Renal cortex interstitium (tissue), 11 donors: Measurements from ENCODE around the gene FRMPD4. TPM values are rescaled to one million over a fixed set of nuclear protein-coding genes. Genes with fewer than 3 reads are reported as not detected.

Experiments
- DNase-seq, 11 donors: peaks; one replicate each; pipeline ENCODE4 v3.0.0-alpha.2; 2013; ENCODE audit warnings: low read depth in 9 of 11, low spot score in 4 of 11; ENCODE audit errors: extremely low read depth in 1 of 11
- polyA plus RNA-seq, 3 donors: library from polyadenylated mRNA; unstranded; fragments of 120-200 nt; gene quantifications; one replicate each; pipeline ENCODE4 v1.2.1, GENCODE V29; 2013; ENCODE audit not compliant: insufficient read length in 3 of 3

The FRMPD4 gene
- polyA plus RNA-seq, 3 donors = 0.09 to 0.16 (median 0.12) TPM

DNA sequence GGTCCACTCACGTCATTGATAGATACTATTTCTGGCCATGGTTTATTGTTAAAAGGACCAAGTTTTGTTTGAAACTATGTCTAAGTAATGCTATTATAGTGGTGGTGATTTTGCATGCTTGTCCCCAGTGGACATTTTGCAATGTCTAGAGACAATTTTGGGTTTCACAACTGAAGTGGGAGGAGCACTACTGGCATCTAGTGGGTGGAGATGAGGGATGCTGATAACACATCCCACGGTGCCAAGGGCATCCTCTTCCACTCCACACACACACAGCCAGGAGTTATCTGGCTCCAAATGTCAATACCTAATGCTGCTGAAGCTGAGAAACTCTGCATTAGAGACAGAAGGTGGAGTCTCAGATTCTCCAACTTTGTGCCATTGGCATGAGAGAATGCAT lies 131.2 kb downstream of the FRMPD4 start:
- DNase-seq = no peak

DNA sequence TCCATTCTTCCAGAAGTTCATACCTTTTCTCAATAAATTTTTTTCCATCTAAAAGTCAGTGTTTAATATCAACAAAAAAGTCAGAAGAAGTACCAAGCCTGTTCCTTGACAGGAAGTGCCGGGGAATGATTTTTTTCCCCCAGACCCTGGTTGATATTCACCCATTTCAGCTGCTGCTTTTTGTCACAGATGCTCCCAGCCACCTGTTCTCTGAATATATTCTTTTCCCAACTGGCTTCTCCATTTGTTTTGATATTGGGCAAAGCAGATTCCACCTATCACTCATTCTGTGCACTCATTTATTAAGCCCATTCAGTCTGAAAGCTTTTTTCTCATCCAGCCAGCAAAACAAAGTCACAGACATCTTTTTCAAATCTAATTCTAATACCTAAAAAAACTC lies 139.9 kb downstream of the FRMPD4 start:
- no peak for DNase-seq

DNA sequence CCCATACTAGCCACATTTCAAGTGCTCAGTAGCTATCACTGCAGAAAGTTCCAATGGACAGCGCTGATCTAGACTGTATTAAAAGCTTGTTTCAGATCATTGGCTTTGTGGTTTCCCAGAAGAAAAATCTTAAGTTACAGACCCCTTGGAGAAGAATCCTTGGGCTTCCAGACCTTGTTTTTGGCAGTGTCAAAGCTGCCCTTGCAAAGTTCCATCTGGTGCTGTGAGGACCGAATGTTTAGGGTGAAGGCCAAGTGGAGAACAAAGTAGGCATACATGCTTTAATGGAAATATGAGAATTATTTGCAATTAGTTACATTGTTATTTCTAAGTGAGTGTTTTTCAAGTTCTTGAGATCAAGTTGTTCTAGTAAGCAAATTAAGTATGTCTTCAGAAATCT lies 144.7 kb downstream of the FRMPD4 start:
- DNase-seq = no peak

DNA sequence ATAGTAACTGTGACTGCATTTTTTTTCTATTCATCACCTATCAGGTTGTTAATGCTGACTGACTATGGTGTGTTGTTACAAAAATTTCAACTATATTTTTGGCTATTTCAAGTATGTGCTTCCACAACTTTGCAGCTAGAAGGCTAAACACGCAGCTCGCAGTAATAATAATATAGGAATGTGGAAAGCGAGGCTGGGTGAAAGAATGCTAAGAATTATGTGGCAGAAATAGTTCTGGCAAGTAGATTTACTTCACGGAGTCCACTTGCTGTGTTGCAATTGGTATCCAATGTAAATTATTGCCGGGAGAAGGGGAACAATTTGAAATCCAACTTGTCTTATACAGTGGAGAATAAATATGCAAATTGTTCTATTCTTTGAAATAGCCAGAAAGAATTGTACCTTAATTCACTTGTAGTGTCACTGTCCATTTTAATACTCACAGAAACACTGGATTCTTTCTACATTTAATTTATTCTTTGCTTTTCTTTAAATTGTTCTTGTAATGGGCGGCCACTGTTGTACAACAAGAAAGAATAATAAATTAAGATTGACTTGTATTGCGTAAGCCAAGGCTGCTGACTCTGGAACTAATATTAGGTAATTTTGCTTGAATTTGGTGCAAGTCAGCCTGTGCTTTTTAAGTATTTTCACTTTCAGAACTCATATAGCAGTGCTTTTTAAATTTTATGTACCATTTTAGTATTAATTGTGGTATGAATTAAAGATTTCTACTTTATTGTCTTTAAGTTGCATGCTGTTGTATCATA lies 154.9 kb downstream of the FRMPD4 start:
- no peak for DNase-seq

DNA sequence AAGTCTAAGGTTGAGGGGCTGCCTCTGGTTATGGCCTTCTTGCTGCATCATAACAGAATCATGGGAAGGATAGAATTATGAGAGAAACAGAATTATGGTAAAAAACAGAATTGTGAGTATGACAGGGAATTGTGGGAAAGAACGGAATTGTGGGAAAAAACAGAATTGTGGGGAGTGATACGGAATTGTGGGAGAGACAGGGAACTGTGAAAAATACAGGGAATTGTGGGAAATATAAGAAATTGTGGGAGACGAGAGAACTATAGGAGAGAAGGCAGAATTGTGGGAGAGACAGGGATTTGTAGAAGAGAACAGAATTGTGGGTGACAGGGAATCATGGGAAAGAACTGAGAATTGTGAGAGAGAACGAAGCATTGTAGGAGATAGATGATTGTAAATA lies 159.1 kb downstream of the FRMPD4 start:
- no peak for DNase-seq

DNA sequence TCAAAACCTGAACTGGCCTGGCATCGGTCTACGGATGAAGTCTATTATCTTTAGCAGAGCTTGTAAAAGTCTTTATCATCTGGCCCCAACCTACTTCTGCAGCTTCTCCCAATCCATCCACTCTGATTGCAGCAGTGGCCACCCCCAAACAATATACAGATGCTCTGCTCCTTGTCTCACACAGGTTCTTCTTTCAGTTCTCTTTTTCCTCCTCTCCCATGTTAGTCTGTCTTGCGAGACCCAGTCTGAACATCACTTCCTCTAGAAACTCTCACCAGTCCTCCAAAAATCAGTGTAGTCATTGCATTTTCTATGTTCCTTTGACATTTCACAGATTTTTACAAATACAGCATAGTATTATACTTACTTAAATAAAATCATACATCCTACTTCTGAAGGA lies 163.0 kb downstream of the FRMPD4 start:
- DNase-seq = no peak

DNA sequence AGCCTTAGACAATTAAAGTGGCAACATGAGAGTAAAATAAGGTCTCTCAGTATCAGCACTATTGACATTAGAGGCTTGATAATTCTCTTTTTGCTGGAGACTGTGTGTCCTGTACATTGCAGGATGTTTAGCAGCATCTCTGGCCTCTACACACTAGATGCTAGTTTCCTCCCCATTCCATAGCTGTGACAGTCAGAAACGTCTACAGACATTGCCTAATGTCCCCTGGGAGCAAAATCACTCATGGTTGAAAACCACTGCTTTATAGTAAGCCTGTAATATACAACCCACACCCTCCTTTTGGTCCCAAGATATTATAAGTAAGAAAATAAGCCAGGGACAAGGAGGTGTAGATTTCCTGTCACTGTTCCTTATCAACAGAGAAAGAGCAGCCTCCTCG lies 166.0 kb downstream of the FRMPD4 start:
- DNase-seq = no peak

DNA sequence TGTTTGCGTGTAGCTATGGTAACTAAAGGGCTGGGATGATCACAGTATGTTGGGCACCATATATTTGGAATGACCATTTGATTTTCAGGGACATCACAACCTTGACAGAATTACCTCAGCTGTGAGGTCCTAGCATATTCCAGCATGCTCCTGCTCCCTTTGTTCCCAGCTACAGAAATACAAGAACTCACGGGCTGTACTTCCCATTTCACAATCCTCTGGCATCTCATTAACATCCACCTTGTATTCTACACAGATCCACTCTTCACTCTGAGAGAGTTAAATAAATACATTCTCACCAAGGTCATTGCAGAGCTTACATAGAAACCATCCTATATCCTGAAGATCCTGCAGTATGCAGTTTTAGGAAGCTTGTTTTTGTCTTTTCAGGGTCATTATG lies 169.7 kb downstream of the FRMPD4 start:
- no peak for DNase-seq

DNA sequence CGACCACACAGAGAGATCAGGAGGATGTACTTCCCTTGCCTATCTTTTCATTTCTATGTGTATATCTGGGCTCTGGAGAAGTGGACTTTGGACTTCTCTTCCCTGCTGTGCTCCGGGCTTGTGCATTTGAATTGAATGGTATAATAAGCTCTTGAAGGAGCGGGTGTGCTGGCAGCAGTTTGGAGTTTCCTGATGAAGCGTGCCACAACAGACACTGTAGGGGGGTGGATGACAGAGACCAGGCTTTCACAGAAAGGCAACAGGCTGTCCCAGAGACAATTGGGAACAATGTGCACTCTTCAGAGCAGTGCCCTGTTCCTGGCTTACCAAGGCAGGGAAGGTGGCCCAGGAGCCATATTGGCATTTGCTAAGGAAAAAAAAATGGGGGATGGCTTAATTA lies 170.1 kb downstream of the FRMPD4 start:
- no peak for DNase-seq

DNA sequence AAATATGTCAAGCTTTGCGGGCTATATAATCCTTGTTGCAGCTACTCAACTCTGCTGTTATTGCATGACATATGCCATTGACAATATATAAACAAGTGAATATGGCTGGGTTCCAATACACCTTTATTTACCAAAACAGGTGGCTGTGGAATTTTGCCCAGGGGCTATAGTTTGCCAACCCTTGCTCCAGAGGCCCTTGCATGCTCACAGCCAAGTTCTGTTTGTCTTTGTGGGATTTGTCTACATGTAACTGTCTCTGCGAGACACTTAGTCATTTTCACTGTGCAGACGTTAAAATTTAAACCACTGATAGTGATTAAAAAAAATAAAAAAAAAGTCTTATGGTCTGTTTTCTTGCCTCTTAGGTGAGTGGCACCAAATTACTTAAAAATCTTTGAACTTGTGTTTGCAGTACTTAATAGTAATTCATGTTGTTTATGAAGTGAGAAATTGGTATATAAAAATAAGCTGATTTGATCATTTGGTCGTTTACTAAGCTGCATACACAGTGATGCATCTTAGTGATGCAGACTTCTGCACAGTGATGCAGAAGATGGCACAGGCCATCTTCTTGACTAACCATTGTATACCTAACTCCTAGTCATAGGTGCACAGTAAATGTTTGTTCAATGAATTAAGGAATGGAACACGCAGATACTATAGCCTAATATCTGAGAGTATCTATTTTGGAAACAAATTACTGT lies 170.9 kb downstream of the FRMPD4 start:
- DNase-seq = no peak

DNA sequence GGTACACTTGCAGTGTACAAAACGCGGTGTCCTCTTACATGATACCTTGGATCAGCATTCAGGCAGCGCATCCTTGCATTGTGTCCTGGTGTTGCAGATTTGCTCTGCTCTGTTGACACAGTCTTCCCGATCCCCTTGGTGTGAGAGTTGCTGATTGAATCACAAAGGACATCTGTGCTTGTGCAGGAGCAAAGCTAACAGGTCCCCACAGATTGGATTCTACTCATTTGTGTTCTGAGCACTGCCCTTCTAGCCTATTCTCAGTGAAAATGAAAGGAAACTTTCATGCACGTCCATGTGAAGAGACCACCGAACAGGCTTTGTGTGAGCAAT lies 171.4 kb downstream of the FRMPD4 start:
- no peak for DNase-seq

DNA sequence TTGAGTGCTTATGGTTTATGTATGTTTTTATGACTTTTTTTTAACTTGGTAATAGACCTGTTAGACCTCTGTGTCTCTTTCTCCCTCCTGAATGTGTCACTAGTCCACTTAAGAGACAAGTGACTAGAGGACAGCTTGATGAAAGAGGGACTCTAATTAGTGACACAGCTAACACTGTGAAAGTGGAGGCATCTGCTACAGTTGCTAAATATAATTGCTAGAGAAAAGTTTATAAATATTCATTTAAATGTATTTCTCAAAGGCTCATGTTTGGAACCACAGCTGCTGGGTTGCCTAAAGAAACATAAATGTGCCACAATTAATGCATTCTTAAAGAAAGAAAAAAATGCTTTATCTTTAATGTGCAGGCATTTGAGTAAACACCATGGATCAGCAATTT lies 176.4 kb downstream of the FRMPD4 start:
- no peak for DNase-seq

DNA sequence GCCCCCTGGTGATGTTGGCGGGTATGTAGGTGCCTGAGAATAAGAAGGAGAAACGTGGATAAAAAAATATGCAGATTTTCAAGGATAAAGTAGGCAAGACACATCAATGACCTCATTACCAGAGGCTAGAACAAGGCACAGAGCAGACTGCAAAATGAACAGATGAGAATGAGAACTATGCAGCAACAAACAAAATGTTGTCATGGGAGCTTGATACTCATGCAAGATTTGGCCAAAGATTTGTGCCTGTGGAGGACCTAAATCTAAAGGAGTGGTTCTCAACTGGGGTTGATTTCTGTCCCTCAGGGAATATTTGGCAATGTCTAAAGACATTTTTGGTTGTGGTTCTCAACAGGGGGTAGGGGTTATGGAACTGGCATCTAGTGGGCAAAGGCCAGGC lies 177.3 kb downstream of the FRMPD4 start:
- no peak for DNase-seq

DNA sequence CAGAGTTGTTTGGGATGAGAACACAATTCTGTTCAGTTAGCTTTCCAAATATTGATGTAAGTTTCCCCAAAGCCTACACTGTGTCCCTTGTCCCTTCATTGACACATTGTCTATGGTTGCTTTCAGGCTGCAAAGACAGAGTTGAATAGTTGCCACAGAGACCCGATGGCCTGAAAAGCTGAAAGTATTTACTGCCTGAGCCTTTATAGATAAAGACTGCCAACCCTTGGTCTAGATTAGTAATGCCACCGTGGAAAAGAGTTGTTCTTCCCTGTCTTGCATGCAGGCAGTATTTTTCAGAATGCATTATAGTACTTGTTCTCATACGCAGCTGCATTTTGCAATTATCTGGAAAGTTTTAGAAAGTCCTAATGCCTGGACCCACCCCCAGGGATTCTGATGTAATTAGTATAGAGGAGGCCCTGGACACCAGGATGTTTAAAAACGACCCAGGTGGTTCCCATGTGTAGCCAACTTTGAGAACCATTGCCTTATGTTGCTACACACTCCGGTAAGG lies 180.8 kb downstream of the FRMPD4 start:
- no peak for DNase-seq

DNA sequence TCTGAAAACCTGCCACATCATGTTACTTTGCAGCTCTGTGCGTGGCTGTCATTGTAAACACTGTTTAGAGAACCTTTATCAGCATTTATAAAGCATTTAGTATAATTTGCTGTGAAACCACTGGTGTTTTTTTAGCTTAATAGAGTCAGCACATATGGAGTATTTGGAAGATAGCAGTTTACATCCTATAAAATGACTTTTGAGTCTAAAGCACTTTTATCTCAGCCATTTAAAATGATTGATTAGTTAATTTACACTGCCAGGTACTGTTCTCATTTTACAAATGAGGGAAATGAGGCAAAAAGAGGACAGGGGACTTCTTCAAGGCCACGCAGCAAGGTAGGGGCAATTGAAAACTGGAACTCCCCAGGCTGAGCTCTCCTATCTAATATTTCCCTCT lies 181.7 kb downstream of the FRMPD4 start:
- no peak for DNase-seq

DNA sequence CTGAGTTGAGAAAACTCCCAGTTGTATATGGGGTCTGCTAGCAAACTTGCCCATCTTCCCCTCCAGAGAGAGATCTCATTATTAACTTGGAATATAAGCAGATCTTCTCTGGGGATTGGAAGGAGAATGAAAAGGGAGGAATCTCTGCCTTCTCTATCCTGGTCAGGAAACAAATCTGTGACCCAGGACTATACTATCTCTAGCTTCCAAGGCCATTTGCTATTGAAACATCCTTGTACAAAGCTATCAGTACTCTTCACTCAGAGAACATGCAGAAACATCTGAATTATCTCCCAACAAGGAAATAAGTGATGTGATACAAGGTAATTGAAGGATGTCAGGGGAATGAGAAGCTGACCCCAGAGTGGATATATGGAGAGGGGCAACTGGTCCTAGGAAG lies 183.8 kb downstream of the FRMPD4 start:
- DNase-seq = no peak

DNA sequence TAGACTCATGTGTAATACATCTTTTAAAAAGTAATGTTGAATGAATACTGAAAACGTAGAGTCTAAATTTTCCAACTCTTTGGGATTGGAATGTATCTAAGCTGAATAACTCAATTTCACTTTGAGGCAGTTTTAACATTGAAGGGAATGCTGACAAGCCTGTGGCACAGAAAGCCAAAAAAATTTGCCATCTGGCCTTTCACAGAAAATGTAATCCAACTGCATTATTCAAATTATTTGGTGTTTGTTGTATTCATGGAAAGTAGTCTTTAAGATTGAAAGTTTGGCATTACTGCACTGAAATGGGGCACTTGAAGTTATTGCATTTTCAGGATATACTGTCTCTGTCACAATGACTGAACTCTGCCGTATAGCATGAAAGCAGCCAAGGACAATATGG lies 186.9 kb downstream of the FRMPD4 start:
- no peak for DNase-seq

DNA sequence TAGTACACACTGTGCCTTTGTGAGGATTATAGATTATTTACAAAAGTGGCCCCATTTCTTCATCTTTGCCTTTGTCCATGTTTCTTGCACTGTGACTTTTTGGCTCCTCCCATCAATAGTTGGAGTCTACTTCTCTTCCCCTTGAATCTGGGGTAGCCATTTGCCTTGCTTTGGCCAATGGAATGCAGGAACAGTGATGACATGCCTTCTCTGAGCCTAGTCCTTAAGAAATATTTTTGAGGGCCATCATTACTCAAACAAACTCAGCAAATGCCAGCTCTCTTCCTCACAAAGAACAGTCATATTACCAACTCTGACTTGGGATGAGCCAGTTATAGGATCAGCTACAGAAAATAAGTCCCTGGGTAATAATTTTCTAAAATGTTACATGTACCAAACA lies 189.6 kb downstream of the FRMPD4 start:
- no peak for DNase-seq

DNA sequence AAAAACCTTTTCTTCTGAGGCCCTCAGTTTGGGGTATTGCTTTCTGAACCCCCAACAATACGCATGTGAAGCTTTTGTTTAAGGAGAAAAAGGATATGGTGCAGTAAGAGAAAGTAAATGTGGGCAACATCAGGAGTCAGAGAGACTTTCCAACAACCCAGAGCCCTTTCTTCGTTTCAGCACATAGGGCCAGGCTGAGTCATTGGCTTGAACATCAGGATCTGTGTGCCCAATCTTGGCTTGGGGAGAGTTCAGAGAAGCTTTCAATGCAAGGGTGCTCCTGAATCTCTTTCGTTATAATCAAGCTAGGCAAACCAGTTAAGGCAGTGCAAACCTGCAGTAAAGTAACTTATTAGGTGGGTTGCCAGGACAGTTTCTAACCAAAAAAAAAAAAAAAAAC lies 191.2 kb downstream of the FRMPD4 start:
- no peak for DNase-seq

DNA sequence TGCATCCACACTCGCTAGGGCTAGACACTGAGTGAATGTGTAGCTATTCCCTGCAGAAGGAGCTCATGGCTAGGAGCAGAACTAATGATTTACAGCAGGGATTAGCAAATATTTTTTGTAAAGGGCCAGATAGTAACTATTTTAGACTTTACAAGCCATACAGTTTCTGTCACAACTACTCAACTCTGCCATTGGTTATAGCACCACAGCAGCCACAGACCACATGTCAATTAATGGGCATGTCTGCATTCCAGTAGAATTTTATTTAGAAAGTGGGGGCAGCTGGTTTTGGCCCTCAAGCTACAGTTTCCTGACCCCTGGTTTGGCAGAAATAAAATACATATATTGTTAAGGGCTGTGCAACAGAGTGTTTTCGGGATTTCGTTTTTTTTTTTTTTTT lies 192.6 kb downstream of the FRMPD4 start:
- DNase-seq = no peak

DNA sequence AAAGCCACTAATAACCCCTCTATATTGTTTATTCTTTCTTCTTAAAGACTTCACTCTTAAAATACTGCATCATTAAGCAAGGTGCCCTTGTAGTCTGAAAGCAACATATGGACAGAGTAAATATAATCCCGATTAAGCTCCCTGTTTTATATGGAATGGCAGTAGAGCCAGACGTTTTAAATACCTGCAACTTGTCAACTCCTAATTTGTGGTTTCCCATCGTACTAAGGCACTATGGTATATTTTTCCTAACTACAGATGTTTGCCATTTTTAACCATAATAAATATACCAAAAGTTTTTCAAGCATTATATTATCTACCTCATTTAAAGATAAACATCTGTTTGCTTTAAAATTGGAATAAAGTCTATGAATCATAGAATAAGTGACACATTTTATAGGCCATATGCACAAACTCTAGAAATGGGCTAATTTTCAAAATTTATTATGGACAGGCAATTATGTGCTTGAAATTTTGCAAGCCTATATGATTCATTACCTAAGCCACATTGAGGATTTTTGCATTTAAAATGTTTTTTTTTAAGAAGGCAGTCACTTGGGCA lies 194.6 kb downstream of the FRMPD4 start:
- DNase-seq = no peak
